Smooth muscle cell (in vitro differentiated cells): ENCODE results near the gene OPCML. TPM values are rescaled to one million over a fixed set of nuclear protein-coding genes. Genes with fewer than 3 reads are reported as not detected.

Experiments
- DNase-seq: peaks from one replicate; lab custom pipeline; 2025; ENCODE audit not compliant: unreplicated experiment; lab: John Stamatoyannopoulos, UW
- H2AFZ ChIP-seq: fragments of 200-600 bp; sonication (generic); 2 replicates; pipeline ENCODE4 v1.6.0; 2016; ENCODE audit warnings: antibody characterized with exemption, low read depth, mild to moderate bottlenecking
- H3F3A ChIP-seq: fragments of 200-600 bp; sonication (generic); 2 replicates; pipeline ENCODE4 v1.6.0; 2017; ENCODE audit warnings: antibody characterized with exemption, low read depth
- H3K27ac ChIP-seq: fragments of 200-600 bp; sonication (generic); 2 replicates; pipeline ENCODE4 v1.5.1; 2016; ENCODE audit warnings: low read depth, mild to moderate bottlenecking
- H3K27me3 ChIP-seq: fragments of 200-600 bp; sonication (generic); 2 replicates; pipeline ENCODE4 v1.6.1; 2016; ENCODE audit warnings: low read depth, mild to moderate bottlenecking
- H3K36me3 ChIP-seq: fragments of 200-600 bp; sonication (generic); 2 replicates; pipeline ENCODE4 v1.5.1; 2016; ENCODE audit warnings: low read depth
- H3K4me1 ChIP-seq: fragments of 200-600 bp; sonication (generic); 2 replicates; pipeline ENCODE4 v1.5.1; 2016; ENCODE audit warnings: low read depth
- H3K4me2 ChIP-seq: fragments of 200-600 bp; sonication (generic); 2 replicates; pipeline ENCODE4 v1.6.0; 2016; ENCODE audit warnings: mild to moderate bottlenecking
- H3K4me3 ChIP-seq: fragments of 200-600 bp; sonication (generic); 2 replicates; pipeline ENCODE4 v1.5.1; 2016; ENCODE audit warnings: mild to moderate bottlenecking
- H3K79me2 ChIP-seq: fragments of 200-600 bp; sonication (generic); 2 replicates; pipeline ENCODE4 v1.6.0; 2016; ENCODE audit warnings: low read depth, mild to moderate bottlenecking
- H3K9ac ChIP-seq: fragments of 200-600 bp; sonication (generic); 2 replicates; pipeline ENCODE4 v1.6.0; 2016; ENCODE audit warnings: low read depth
- H3K9me3 ChIP-seq: fragments of 200-600 bp; sonication (generic); replicated peaks from 2 replicates; pipeline ENCODE4 v1.5.1; 2016; ENCODE audit warnings: low read depth
- H4K20me1 ChIP-seq: fragments of 200-600 bp; sonication (generic); 2 replicates; pipeline ENCODE4 v1.6.0; 2016; ENCODE audit warnings: low read depth
- CTCF ChIP-seq: fragments of 200-600 bp; sonication (generic); IDR thresholded peaks from 2 replicates; pipeline ENCODE4 v1.5.1; 2017; ENCODE audit warnings: borderline replicate concordance, mild to moderate bottlenecking, antibody characterized with exemption; ENCODE audit not compliant: insufficient read depth, poor library complexity, severe bottlenecking
- WGBS: methylation state at CpG from one replicate; pipeline ENCODE4 v1.1.7; 2016; ENCODE audit warnings: low lambda C conversion rate; 5-methylcytosine and 5-hydroxymethylcytosine counted together
- polyA plus RNA-seq: library from polyadenylated mRNA; unstranded; fragments of >200 nt; fragmentation: Nextera tagmentation; extraction: Ambion mirVana; gene quantifications from 2 replicates; pipeline ENCODE4 v1.2.1, GENCODE V29; 2016
- total RNA-seq: library from RNA; depleted of rRNA; stranded (reverse); fragments of >200 nt; gene quantifications from 2 replicates; pipeline ENCODE4 v1.2.3, GENCODE V29; 2014

Gene OPCML
- total and polyA plus RNA-seq, 2 experiments from 2014 or later: 0.42 to 0.58 TPM

GRCh38 chr11:132994966-132995365 lies 537.3 kb downstream of the OPCML start:
- H3F3A ChIP-seq: no peaks in the 10 kb centered on the region
- no peaks in the 10 kb centered on the region for H3K79me2 ChIP-seq
- peaks cover 7% of the 10 kb centered on the region for H3K4me1 ChIP-seq
- no peaks in the 10 kb centered on the region for H3K36me3 ChIP-seq
- 82% methylated on average over 6 of the region's 6 CpGs for WGBS
- DNase-seq: no peak
- no peaks in the 10 kb centered on the region for H3K9me3 ChIP-seq
- TF ChIP-seq CTCF: no peak
- no peak overlapping the region for H3K4me2 ChIP-seq
- H3K4me3 ChIP-seq: no peak overlapping the region
- no peak overlapping the region for H3K9ac ChIP-seq
- H3K27ac ChIP-seq: no peak overlapping the region
- no peak overlapping the region for H2AFZ ChIP-seq
- peaks cover 71% of the 10 kb centered on the region for H3K27me3 ChIP-seq
- H4K20me1 ChIP-seq: no peaks in the 10 kb centered on the region

- no peaks in the 10 kb centered on the region for H3F3A ChIP-seq
- WGBS: 6% methylated on average over 32 of the region's 32 CpGs
- no peak for TF ChIP-seq CTCF
These were observed 538.3 kb downstream of the OPCML start for GRCh38 chr11:132993991-132994502.

GRCh38 chr11:132992838-132993631 lies 539.3 kb downstream of the OPCML start:
- no peaks in the 10 kb centered on the region for H3F3A ChIP-seq
- no peak overlapping the region for H3K9ac ChIP-seq
- no peaks in the 10 kb centered on the region for H4K20me1 ChIP-seq
- H3K79me2 ChIP-seq: no peaks in the 10 kb centered on the region
- 67% methylated on average over 15 of the region's 15 CpGs for WGBS
- TF ChIP-seq CTCF: no peak
- H3K9me3 ChIP-seq: no peaks in the 10 kb centered on the region
- no peak for DNase-seq
- H2AFZ ChIP-seq: no peak overlapping the region
- H3K27me3 ChIP-seq: peaks cover 75% of the 10 kb centered on the region
- H3K4me1 ChIP-seq: peaks cover 7% of the 10 kb centered on the region
- H3K36me3 ChIP-seq: no peaks in the 10 kb centered on the region
- no peak overlapping the region for H3K4me3 ChIP-seq
- H3K4me2 ChIP-seq: no peak overlapping the region
- H3K27ac ChIP-seq: no peak overlapping the region

More at GRCh38 chr11:132993991-132994502, 538.3 kb downstream of the OPCML start:
- H3K36me3 ChIP-seq: no peaks in the 10 kb centered on the region
- H3K4me3 ChIP-seq: peak overlapping the region; percentile 31
- peaks cover 7% of the 10 kb centered on the region for H3K4me1 ChIP-seq
- H3K27ac ChIP-seq: no peak overlapping the region
- H3K9me3 ChIP-seq: no peaks in the 10 kb centered on the region
- H2AFZ ChIP-seq: no peak overlapping the region
- no peaks in the 10 kb centered on the region for H4K20me1 ChIP-seq
- peak overlapping the region; percentile 75 for H3K4me2 ChIP-seq
- peaks cover 75% of the 10 kb centered on the region for H3K27me3 ChIP-seq
- no peak for DNase-seq
- no peaks in the 10 kb centered on the region for H3K79me2 ChIP-seq
- H3K9ac ChIP-seq: no peak overlapping the region
